ENCODE data around the gene MAST4. TPM values are rescaled to one million over a fixed set of nuclear protein-coding genes. Genes with fewer than 3 reads are reported as not detected.
A peak's percentile ranks its signal among the peaks of the same experiment; 100 is the strongest.

MAST4 gene
- total RNA-seq, 2 donors from 2014 or later: 36.8 to 45.7 TPM

DNA sequence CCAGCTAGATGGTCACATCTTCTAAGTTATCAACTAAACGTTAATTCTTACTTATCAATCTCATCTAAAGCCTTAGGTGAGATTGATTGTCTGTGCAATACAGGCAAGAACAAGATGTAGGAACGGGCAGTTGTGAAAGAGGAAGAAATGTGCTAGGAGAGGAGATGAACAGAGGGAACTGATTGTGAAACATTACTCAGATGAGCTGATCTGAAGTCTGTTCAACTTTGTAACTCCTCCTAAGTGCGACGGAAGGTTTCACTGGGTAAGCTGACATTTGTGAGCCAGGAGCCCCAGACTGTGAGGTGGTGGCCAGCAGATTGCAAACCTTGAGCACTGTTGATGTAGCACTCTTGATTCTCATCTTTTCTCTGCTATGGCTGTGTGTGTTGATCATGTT is 396.4 kb downstream of the MAST4 start:
- intact Hi-C loops (cut with DNase I): no loop called here
- TF ChIP-seq POLR2AphosphoS5 (IDR thresholded peaks at IDR 0.05) (no peak), POLR2A (IDR thresholded peaks at IDR 0.05) (no peak), CTCF (IDR thresholded peaks at IDR 0.05) (no peak)
- no peaks in the 10 kb centered on the region for H3K27me3 ChIP-seq (replicated peaks; ENCODE audit: insufficient read depth)
- no peak overlapping the region for H3K27ac ChIP-seq
- H3K4me3 ChIP-seq: no peak overlapping the region
- H3K36me3 ChIP-seq: no peaks in the 10 kb centered on the region
- H3K4me1 ChIP-seq (replicated peaks): no peaks in the 10 kb centered on the region
- no peaks in the 10 kb centered on the region for H3K9me3 ChIP-seq
- 66% methylated on average over 4 of the region's 4 CpGs for WGBS
- DNase-seq (ENCODE audit: low spot score): no peak

DNA sequence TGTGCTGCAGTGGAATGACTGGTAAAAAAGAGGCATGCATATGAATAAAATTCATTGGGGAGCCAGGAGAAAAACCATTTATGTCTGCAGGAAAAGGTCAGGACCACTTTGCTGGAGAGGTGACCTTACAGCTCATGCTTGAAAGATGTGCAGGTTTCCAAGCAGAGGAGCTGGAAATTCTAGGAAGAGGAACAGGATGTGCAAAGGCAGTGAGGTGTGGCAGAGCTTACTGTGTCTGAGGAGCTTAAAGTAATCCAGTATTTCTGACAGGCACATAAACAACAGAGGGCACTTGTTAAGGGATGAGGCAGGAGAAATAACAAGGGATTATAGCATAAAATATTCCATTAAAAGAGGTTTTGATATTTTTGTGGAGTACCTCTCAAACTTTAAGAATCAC is 397.3 kb downstream of the MAST4 start:
- no peak overlapping the region for H3K27ac ChIP-seq
- intact Hi-C loops (cut with DNase I): no loop called here
- no peaks in the 10 kb centered on the region for H3K9me3 ChIP-seq
- H3K4me1 ChIP-seq (replicated peaks): no peaks in the 10 kb centered on the region
- no peak for TF ChIP-seq POLR2A (IDR thresholded peaks at IDR 0.05)
- no peak for TF ChIP-seq CTCF (IDR thresholded peaks at IDR 0.05)
- no peak for TF ChIP-seq POLR2AphosphoS5 (IDR thresholded peaks at IDR 0.05)
- H3K36me3 ChIP-seq: no peaks in the 10 kb centered on the region
- DNase-seq (ENCODE audit: low spot score): no peak
- H3K27me3 ChIP-seq (replicated peaks; ENCODE audit: insufficient read depth): no peaks in the 10 kb centered on the region
- no peak overlapping the region for H3K4me3 ChIP-seq

GRCh38 chr5:66993882-66994281 is 397.7 kb downstream of the MAST4 start:
- Histone ChIP-seq H3K4me3 (no peak overlapping the region), H3K27me3 (replicated peaks; ENCODE audit: insufficient read depth) (no peaks in the 10 kb centered on the region), H3K4me1 (replicated peaks) (no peaks in the 10 kb centered on the region), H3K9me3 (no peaks in the 10 kb centered on the region), H3K36me3 (no peaks in the 10 kb centered on the region), H3K27ac (no peak overlapping the region)
- DNase-seq (ENCODE audit: low spot score): no peak
- intact Hi-C loops (cut with DNase I): no loop called here
- 97% methylated on average over 4 of the region's 4 CpGs for WGBS
- TF ChIP-seq CTCF (IDR thresholded peaks at IDR 0.05): no peak
- TF ChIP-seq POLR2A (IDR thresholded peaks at IDR 0.05): no peak
- no peak for TF ChIP-seq POLR2AphosphoS5 (IDR thresholded peaks at IDR 0.05)

GRCh38 chr5:66994790-66995189 is 398.6 kb downstream of the MAST4 start:
- TF ChIP-seq POLR2AphosphoS5 (IDR thresholded peaks at IDR 0.05) (peak; percentile 35), CTCF (IDR thresholded peaks at IDR 0.05) (no peak), POLR2A (IDR thresholded peaks at IDR 0.05) (no peak)
- no peaks in the 10 kb centered on the region for H3K36me3 ChIP-seq
- H3K4me1 ChIP-seq (replicated peaks): no peaks in the 10 kb centered on the region
- no peak overlapping the region for H3K27ac ChIP-seq
- intact Hi-C loops (cut with DNase I): no loop called here
- H3K4me3 ChIP-seq: no peak overlapping the region
- DNase-seq (ENCODE audit: low spot score): peak; percentile 36
- no peaks in the 10 kb centered on the region for H3K9me3 ChIP-seq
- H3K27me3 ChIP-seq (replicated peaks; ENCODE audit: insufficient read depth): no peaks in the 10 kb centered on the region
- WGBS: 51% methylated on average over 2 of the region's 2 CpGs

GRCh38 chr5:67000794-67001475 is 404.7 kb downstream of the MAST4 start:
- no peaks in the 10 kb centered on the region for H3K4me1 ChIP-seq (replicated peaks)
- H3K27ac ChIP-seq: no peak overlapping the region
- intact Hi-C loops (cut with DNase I): loop anchor here (5.0 kb wide), 1 partner anchor 86 kb away; no protein-coding TSS in a partner anchor
- 82% methylated on average over 3 of the region's 3 CpGs for WGBS
- H3K4me3 ChIP-seq: no peak overlapping the region
- no peak for TF ChIP-seq CTCF (IDR thresholded peaks at IDR 0.05)
- TF ChIP-seq POLR2AphosphoS5 (IDR thresholded peaks at IDR 0.05): no peak
- TF ChIP-seq POLR2A (IDR thresholded peaks at IDR 0.05): no peak
- DNase-seq (ENCODE audit: low spot score): no peak
- H3K36me3 ChIP-seq: no peaks in the 10 kb centered on the region
- no peaks in the 10 kb centered on the region for H3K9me3 ChIP-seq
- no peaks in the 10 kb centered on the region for H3K27me3 ChIP-seq (replicated peaks; ENCODE audit: insufficient read depth)
